B cell (primary cell): ENCODE results near the gene CDKN1C. TPM values are rescaled to one million over a fixed set of nuclear protein-coding genes. Genes with fewer than 3 reads are reported as not detected.

Source experiments
- ATAC-seq: fragments of 200-7000 bp; cut with Tn5 transposase; one replicate; pipeline ENCODE4 v1.10.0; 2021; ENCODE audit warnings: low read depth, mild to moderate bottlenecking, moderate number of reproducible peaks, moderate library complexity
- CTCF ChIA-PET: fragments of 350-600 bp; sonication (Branson Sonifier 250); formaldehyde crosslinking; loops from one replicate; lab custom pipeline; 2021; ENCODE audit warnings: antibody characterized with exemption, inconsistent platforms; lab: Charles Lee
- POLR2A ChIA-PET: fragments of 350-600 bp; sonication (Branson Sonifier 250); formaldehyde crosslinking; loops from one replicate; lab custom pipeline; 2021; ENCODE audit warnings: antibody characterized with exemption; lab: Charles Lee
- DNase-seq: peaks from one replicate; pipeline ENCODE4 v3.0.0; 2013
- H2AFZ ChIP-seq: 2 replicates; pipeline ENCODE4 v1.6.1; 2012; ENCODE audit warnings: mild to moderate bottlenecking, low read depth, low read length; ENCODE audit not compliant: insufficient read depth, poor library complexity, severe bottlenecking
- H3K27ac ChIP-seq, 2 donors: 1 replicate in 1 of 2; 2 replicates in 1 of 2; pipeline ENCODE4 v1.5.1; 2012 to 2013; ENCODE audit warnings: low read length in 2 of 2, mild to moderate bottlenecking in 2 of 2, moderate library complexity in 1 of 2
- H3K27me3 ChIP-seq, 4 experiments: fragments of 200-600 bp in 1 of 4; sonication (generic) in 1 of 4; replicated peaks in 1 of 4; 1 replicate in 2 of 4; 2 replicates in 2 of 4; pipeline versions ENCODE4 v1.6.1 to v1.7.0; 2013 to 2016; ENCODE audit warnings: low read length in 3 of 4, mild to moderate bottlenecking in 2 of 4, mixed read lengths in 1 of 4, moderate library complexity in 1 of 4; ENCODE audit not compliant: insufficient read depth in 4 of 4, control insufficient read depth in 3 of 4; ENCODE audit errors: control extremely low read depth in 1 of 4
- H3K36me3 ChIP-seq, 2 experiments: replicated peaks in 1 of 2; 1 replicate in 1 of 2; 2 replicates in 1 of 2; pipeline versions ENCODE4 v1.6.1 to v1.7.1; 2013; ENCODE audit warnings: low read length in 1 of 2; ENCODE audit not compliant: insufficient read depth in 2 of 2, control insufficient read depth in 1 of 2; ENCODE audit errors: control extremely low read depth in 1 of 2, extremely low read depth in 1 of 2
- H3K4me1 ChIP-seq, 2 donors: fragments of 200-600 bp in 1 of 2; sonication (generic) in 1 of 2; 1 replicate in 1 of 2; 2 replicates in 1 of 2; pipeline versions ENCODE4 v1.5.1 to v1.6.1; 2013 to 2017; ENCODE audit warnings: low read length in 2 of 2; ENCODE audit not compliant: control insufficient read depth in 2 of 2, insufficient read depth in 2 of 2
- H3K4me2 ChIP-seq: replicated peaks from 2 replicates; pipeline ENCODE3; 2012; ENCODE audit warnings: mild to moderate bottlenecking, low read depth, low read length; ENCODE audit not compliant: poor library complexity, severe bottlenecking
- H3K4me3 ChIP-seq, 5 experiments: fragments of 200-600 bp in 1 of 5; sonication (generic) in 1 of 5; 1 replicate in 3 of 5; 2 replicates in 2 of 5; pipeline versions ENCODE4 v1.5.1 to v1.7.0; 2011 to 2016; ENCODE audit warnings: low read length in 4 of 5, mild to moderate bottlenecking in 4 of 5, low read depth in 2 of 5, control low read depth in 1 of 5, moderate library complexity in 1 of 5; ENCODE audit not compliant: insufficient read depth in 1 of 5; ENCODE audit errors: control extremely low read depth in 1 of 5, extremely low read depth in 1 of 5
- H3K79me2 ChIP-seq: fragments of 200-600 bp; sonication (generic); one replicate; pipeline ENCODE4 v1.6.0; 2016; ENCODE audit warnings: low read length; ENCODE audit not compliant: control insufficient read depth, insufficient read depth
- H3K9ac ChIP-seq: fragments of 200-600 bp; sonication (generic); 2 replicates; pipeline ENCODE4 v1.6.1; 2017; ENCODE audit warnings: mild to moderate bottlenecking, low read length, moderate library complexity
- H3K9me3 ChIP-seq, 3 donors: one replicate each; pipeline versions ENCODE4 v1.6.1 to v1.7.1; 2013; ENCODE audit warnings: low read length in 2 of 3; ENCODE audit not compliant: control insufficient read depth in 2 of 3, insufficient read depth in 1 of 3; ENCODE audit errors: control extremely low read depth in 1 of 3
- H4K20me1 ChIP-seq: 2 replicates; pipeline ENCODE4 v1.6.0; 2012; ENCODE audit warnings: mild to moderate bottlenecking, low read length; ENCODE audit not compliant: insufficient read depth, control insufficient read depth, poor library complexity, severe bottlenecking
- H3K27ac Mint-ChIP-seq: one replicate; pipeline ENCODE4 v1.8.0; 2021; ENCODE audit warnings: mixed read lengths
- H3K27me3 Mint-ChIP-seq: one replicate; pipeline ENCODE4 v1.8.0; 2021; ENCODE audit warnings: mixed read lengths
- H3K4me1 Mint-ChIP-seq: one replicate; pipeline ENCODE4 v1.8.0; 2021; ENCODE audit warnings: mixed read lengths
- H3K4me3 Mint-ChIP-seq: one replicate; pipeline ENCODE4 v1.8.0; 2021; ENCODE audit warnings: mixed read lengths
- H3K9me3 Mint-ChIP-seq: one replicate; pipeline ENCODE4 v1.8.0; 2022; ENCODE audit warnings: mixed read lengths; ENCODE audit not compliant: insufficient read depth
- CTCF ChIP-seq: fragments of 200-600 bp; IDR thresholded peaks from one replicate; pipeline ENCODE4 v1.8.0; 2022; ENCODE audit warnings: antibody characterized with exemption, mild to moderate bottlenecking
- EZH2 ChIP-seq: IDR thresholded peaks from 2 replicates; pipeline ENCODE4 v1.6.1; 2012; ENCODE audit warnings: borderline replicate concordance, low read depth, mild to moderate bottlenecking, moderate library complexity, low read length; ENCODE audit not compliant: insufficient read depth, poor library complexity, severe bottlenecking
- WGBS: methylation state at CpG from one replicate; pipeline ENCODE4 v1.1.5; 2013; ENCODE audit warnings: missing lambda C conversion rate; ENCODE audit not compliant: insufficient coverage; 5-methylcytosine and 5-hydroxymethylcytosine counted together
- intact Hi-C: fragments of 100-400 bp; cut with micrococcal nuclease; formaldehyde crosslinking; loops from one replicate; pipeline ENCODE4 v1.10.0; 2022
- polyA plus RNA-seq: library from polyadenylated mRNA; depleted of rRNA; stranded (reverse); fragments of >200 nt; gene quantifications from 2 replicates; pipeline ENCODE4 v1.2.3, GENCODE V29; 2012
- total RNA-seq, 2 donors: library from RNA; stranded (reverse); fragments of 120-200 nt in 1 of 2; gene quantifications; 1 replicate in 1 of 2; 2 replicates in 1 of 2; pipeline versions ENCODE4 v1.2.3 to v1.2.4, GENCODE V29; 2013 to 2022

Gene CDKN1C
- total and polyA plus RNA-seq, 2 donors (not counting 1 experiment from before 2014, with no cell fraction given): 0.58 to 8.0 TPM

GRCh38 chr11:2864901-2865300 lies 20.7 kb downstream of the CDKN1C start:
- H3K27me3 Mint-ChIP-seq: peaks cover 56% of the 10 kb centered on the region
- Histone ChIP-seq H3K79me2 (no peaks in the 10 kb centered on the region), H3K9ac (no peak overlapping the region), H3K4me1 (peaks cover 6 to 9% of the 10 kb centered on the region in 2 donors), H3K4me2 (no peak overlapping the region), H3K36me3 (no peaks in the 10 kb centered on the region), H2AFZ (no peak overlapping the region), H3K9me3 (peaks cover 0 to 14% (median 0%) of the 10 kb centered on the region in 3 donors), H3K27ac (no peak overlapping the region), H3K4me3 (no peak overlapping the region), H3K27me3 (peaks cover 0 to 40% (median 14%) of the 10 kb centered on the region in 4 experiments), H4K20me1 (no peaks in the 10 kb centered on the region)
- no peak overlapping the region for H3K4me3 Mint-ChIP-seq
- intact Hi-C loops: no loop called here
- no peak for TF ChIP-seq CTCF
- TF ChIP-seq EZH2: no peak
- WGBS: 92% methylated on average over 9 of the region's 10 CpGs
- H3K4me1 Mint-ChIP-seq: peaks cover 15% of the 10 kb centered on the region
- H3K27ac Mint-ChIP-seq: no peak overlapping the region
- CTCF ChIA-PET: no interaction called here
- POLR2A ChIA-PET: no interaction called here
- ATAC-seq (no peak), DNase-seq (no peak)
- H3K9me3 Mint-ChIP-seq: peaks cover 2% of the 10 kb centered on the region

GRCh38 chr11:2863276-2863618 lies 22.3 kb downstream of the CDKN1C start:
- Mint-ChIP-seq H3K27me3 (peaks cover 50% of the 10 kb centered on the region), H3K4me3 (no peak overlapping the region), H3K4me1 (peaks cover 7% of the 10 kb centered on the region), H3K9me3 (peaks cover 2% of the 10 kb centered on the region), H3K27ac (no peak overlapping the region)
- Histone ChIP-seq H4K20me1 (no peaks in the 10 kb centered on the region), H3K9me3 (peaks cover 0 to 8% (median 0%) of the 10 kb centered on the region in 3 donors), H3K4me2 (no peak overlapping the region), H3K4me1 (peaks cover 0 to 2% of the 10 kb centered on the region in 2 donors), H3K27me3 (peaks cover 0 to 33% (median 11%) of the 10 kb centered on the region in 4 experiments), H3K4me3 (no peak overlapping the region), H3K79me2 (no peaks in the 10 kb centered on the region), H3K9ac (no peak overlapping the region), H3K27ac (no peak overlapping the region), H3K36me3 (no peaks in the 10 kb centered on the region), H2AFZ (no peak overlapping the region)
- intact Hi-C loops: no loop called here
- 90% methylated on average over 4 of the region's 13 CpGs for WGBS
- CTCF ChIA-PET: no interaction called here
- POLR2A ChIA-PET: no interaction called here
- ATAC-seq (no peak), DNase-seq (no peak)
- no peak for TF ChIP-seq EZH2
- no peak for TF ChIP-seq CTCF
